B cell (primary cell): Measurements from ENCODE around the gene CHMP6.

ENCODE experiments used
- EZH2 ChIP-seq: IDR thresholded peaks from 2 replicates; pipeline ENCODE4 v1.6.1; 2012; ENCODE audit warnings: borderline replicate concordance, low read depth, mild to moderate bottlenecking, moderate library complexity, low read length; ENCODE audit not compliant: insufficient read depth, poor library complexity, severe bottlenecking
- TF ChIP-seq, protein P1 (sequence below): fragments of 200-600 bp; IDR thresholded peaks from one replicate; pipeline ENCODE4 v1.8.0; 2022; ENCODE audit warnings: antibody characterized with exemption, mild to moderate bottlenecking

DNA sequence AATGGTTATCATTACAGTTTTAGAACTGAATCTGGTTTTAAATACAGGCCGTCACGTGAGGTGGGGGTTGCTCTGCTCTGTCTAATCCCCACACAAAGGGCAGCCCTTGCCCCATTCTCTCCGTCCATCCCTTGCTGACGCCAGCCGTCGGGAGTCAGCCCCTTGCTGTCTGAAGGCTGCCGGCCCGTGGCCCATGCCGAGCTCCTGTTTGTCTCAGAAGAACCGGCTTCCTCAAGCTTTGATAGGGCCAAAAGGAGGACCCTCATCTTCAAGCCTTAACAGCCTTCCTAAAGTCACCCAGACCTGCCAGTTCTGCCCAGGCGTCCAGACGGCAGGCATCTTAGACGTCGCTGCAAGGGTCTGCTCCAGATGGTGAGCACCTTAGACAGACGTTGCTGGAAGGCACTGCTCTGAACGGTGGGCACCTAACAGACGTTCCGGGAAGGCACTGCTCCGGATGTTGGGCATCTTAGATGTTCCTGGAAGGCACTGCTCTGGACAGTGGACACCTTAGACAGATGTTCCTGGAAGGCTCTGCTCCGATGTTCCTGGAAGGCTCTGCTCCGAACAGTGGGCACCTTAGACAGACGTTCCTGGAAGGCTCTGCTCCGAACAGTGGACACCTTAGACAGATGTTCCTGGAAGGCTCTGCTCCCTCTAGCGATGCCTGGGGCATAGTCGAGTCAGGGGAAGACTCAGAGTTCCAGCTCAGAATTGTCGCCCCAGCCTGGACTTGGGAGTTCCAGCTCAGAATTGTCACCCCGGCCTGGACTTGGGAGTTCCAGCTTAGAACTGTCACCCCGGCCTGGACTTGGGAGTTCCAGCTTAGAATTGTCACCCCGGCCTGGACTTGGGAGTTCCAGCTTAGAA lies 35.1 kb upstream of the CHMP6 start:
- TF ChIP-seq, protein P1, sequence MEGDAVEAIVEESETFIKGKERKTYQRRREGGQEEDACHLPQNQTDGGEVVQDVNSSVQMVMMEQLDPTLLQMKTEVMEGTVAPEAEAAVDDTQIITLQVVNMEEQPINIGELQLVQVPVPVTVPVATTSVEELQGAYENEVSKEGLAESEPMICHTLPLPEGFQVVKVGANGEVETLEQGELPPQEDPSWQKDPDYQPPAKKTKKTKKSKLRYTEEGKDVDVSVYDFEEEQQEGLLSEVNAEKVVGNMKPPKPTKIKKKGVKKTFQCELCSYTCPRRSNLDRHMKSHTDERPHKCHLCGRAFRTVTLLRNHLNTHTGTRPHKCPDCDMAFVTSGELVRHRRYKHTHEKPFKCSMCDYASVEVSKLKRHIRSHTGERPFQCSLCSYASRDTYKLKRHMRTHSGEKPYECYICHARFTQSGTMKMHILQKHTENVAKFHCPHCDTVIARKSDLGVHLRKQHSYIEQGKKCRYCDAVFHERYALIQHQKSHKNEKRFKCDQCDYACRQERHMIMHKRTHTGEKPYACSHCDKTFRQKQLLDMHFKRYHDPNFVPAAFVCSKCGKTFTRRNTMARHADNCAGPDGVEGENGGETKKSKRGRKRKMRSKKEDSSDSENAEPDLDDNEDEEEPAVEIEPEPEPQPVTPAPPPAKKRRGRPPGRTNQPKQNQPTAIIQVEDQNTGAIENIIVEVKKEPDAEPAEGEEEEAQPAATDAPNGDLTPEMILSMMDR, result no peak
- TF ChIP-seq EZH2, result no peak
